MM.1S (cell line): ENCODE measurements around the gene DDX56.

Experiments
- CTCF ChIP-seq: fragments of 300-600 bp; sonication (generic); IDR thresholded peaks from 2 replicates; pipeline ENCODE4 v1.5.1; 2016; ENCODE audit warnings: antibody characterized with exemption, low read length, mixed read lengths
- EZH2phosphoT487 ChIP-seq: fragments of 300-600 bp; sonication (generic); IDR thresholded peaks from 2 replicates; pipeline ENCODE4 v1.6.1; 2018; ENCODE audit warnings: antibody characterized with exemption, low read length

GRCh38 chr7:44561962-44562621 lies 11.6 kb downstream of the DDX56 start:
- TF ChIP-seq EZH2phosphoT487 (no peak), CTCF (no peak)
